ENCODE measurements around the gene DMRT3.
"Not testable (repeated sequence)": the region's sequence is repeated elsewhere in the genome, so short reads cannot be mapped to it uniquely, and the experiment has no call there.

Gene DMRT3

GRCh38 chr9:998299-999110, 22.1 kb downstream of the DMRT3 start:
- in situ Hi-C loops (cut with MboI; ENCODE audit: low sequenced_read_pairs) = not testable (repeated sequence)

GRCh38 chr9:1001838-1002237, 25.4 kb downstream of the DMRT3 start:
- in situ Hi-C loops (cut with MboI; ENCODE audit: low sequenced_read_pairs) = loop anchor here (5.0 to 10.0 kb wide), 2 partner anchors 110 to 397 kb away; no protein-coding TSS in a partner anchor

GRCh38 chr9:1002678-1003077, 26.2 kb downstream of the DMRT3 start:
- in situ Hi-C loops (cut with MboI; ENCODE audit: low sequenced_read_pairs) = loop anchor here (5.0 to 10.0 kb wide), 2 partner anchors 110 to 398 kb away; no protein-coding TSS in a partner anchor

- in situ Hi-C loops (cut with MboI; ENCODE audit: low sequenced_read_pairs) = loop anchor here (10.0 kb wide), 1 partner anchor 400 kb away; no protein-coding TSS in a partner anchor
Measured at GRCh38 chr9:1005043-1005667, 28.7 kb downstream of the DMRT3 start.

GRCh38 chr9:1007312-1007711, 30.9 kb downstream of the DMRT3 start:
- in situ Hi-C loops (cut with MboI; ENCODE audit: low sequenced_read_pairs) = loop anchor here (10.0 kb wide), 1 partner anchor 403 kb away; no protein-coding TSS in a partner anchor

GRCh38 chr9:1008216-1008615, 31.8 kb downstream of the DMRT3 start:
- in situ Hi-C loops (cut with MboI; ENCODE audit: low sequenced_read_pairs) = loop anchor here (10.0 kb wide), 1 partner anchor 403 kb away; no protein-coding TSS in a partner anchor

GRCh38 chr9:1009101-1009707, 32.7 kb downstream of the DMRT3 start:
- in situ Hi-C loops (cut with MboI; ENCODE audit: low sequenced_read_pairs) = loop anchor here (10.0 kb wide), 1 partner anchor 404 kb away; no protein-coding TSS in a partner anchor

GRCh38 chr9:1013021-1013420, 36.6 kb downstream of the DMRT3 start:
- in situ Hi-C loops (cut with MboI; ENCODE audit: low sequenced_read_pairs) = no loop called here

GRCh38 chr9:1014225-1014624, 37.8 kb downstream of the DMRT3 start:
- in situ Hi-C loops (cut with MboI; ENCODE audit: low sequenced_read_pairs) = no loop called here

- in situ Hi-C loops (cut with MboI; ENCODE audit: low sequenced_read_pairs) = no loop called here
Measured at GRCh38 chr9:1014640-1015039, 38.2 kb downstream of the DMRT3 start.

GRCh38 chr9:1018121-1018520, 41.7 kb downstream of the DMRT3 start:
- in situ Hi-C loops (cut with MboI; ENCODE audit: low sequenced_read_pairs) = no loop called here

GRCh38 chr9:1024112-1024511, 47.7 kb downstream of the DMRT3 start:
- in situ Hi-C loops (cut with MboI; ENCODE audit: low sequenced_read_pairs) = no loop called here

GRCh38 chr9:1025131-1025530, 48.7 kb downstream of the DMRT3 start:
- in situ Hi-C loops (cut with MboI; ENCODE audit: low sequenced_read_pairs) = no loop called here

GRCh38 chr9:1026219-1026618, 49.8 kb downstream of the DMRT3 start:
- in situ Hi-C loops (cut with MboI; ENCODE audit: low sequenced_read_pairs) = no loop called here

- in situ Hi-C loops (cut with MboI; ENCODE audit: low sequenced_read_pairs) = no loop called here
Measured at GRCh38 chr9:1028501-1029190, 52.2 kb downstream of the DMRT3 start.

- in situ Hi-C loops (cut with MboI; ENCODE audit: low sequenced_read_pairs) = no loop called here
Measured at GRCh38 chr9:1031951-1032601, 55.6 kb downstream of the DMRT3 start.

GRCh38 chr9:1034271-1034670, 57.8 kb downstream of the DMRT3 start:
- in situ Hi-C loops (cut with MboI; ENCODE audit: low sequenced_read_pairs) = no loop called here

GRCh38 chr9:1039589-1039988, 63.1 kb downstream of the DMRT3 start:
- in situ Hi-C loops (cut with MboI; ENCODE audit: low sequenced_read_pairs) = no loop called here

All from HL-60/S4 (cell line).